HG03432 (cell line): Measurements from ENCODE around the gene SPRR2D.
"Not testable (repeated sequence)": the region's sequence is repeated elsewhere in the genome, so short reads cannot be mapped to it uniquely, and the experiment has no call there.

Source experiments
- ATAC-seq: cut with Tn5 transposase; IDR thresholded peaks from one replicate; pipeline ENCODE4 v1.9.1; 2021; ENCODE audit warnings: mild to moderate bottlenecking, moderate library complexity; ENCODE audit not compliant: unreplicated experiment

Gene SPRR2D

DNA sequence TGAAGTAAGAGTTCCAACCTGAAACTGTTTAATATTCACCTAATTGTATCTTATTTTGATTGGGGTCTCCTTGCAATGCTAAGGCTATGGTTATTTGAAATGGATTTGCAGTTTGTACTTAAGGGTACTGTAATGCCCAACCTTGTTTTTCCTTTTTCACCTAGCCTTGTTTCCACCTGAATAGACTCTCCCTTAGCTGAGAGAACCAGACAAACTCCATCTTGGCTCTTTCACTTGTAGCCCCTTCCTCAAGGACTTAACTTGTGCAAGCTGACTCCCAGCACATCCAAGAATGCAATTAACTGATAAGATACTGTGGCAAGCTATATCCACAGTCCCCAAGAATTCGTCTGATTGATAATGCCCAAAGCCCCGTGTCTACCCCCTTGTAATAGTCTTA, 19.1 kb downstream of the SPRR2D start:
- not testable (repeated sequence) for ATAC-seq

GRCh38 chr1:153011235-153011758, 29.6 kb downstream of the SPRR2D start:
- ATAC-seq, result not testable (repeated sequence)

DNA sequence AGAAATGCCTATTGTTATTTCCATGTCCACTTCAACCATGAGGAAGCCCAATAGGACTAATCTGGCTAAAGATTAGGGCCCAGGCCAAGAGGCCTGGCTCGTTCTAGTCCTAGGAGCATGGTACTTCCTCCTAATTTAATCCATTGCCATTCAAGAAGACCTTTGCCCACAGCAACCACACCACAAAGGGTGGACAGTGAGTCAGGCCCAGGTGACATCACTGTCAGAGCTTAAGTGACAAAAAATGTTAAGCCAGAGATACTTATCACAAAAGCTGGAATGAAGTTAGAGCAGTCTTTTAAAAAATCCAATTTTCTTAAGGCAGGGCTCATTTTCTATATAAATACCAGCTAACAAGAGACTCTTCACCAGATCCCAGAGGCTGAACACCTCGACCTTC, 39.5 kb downstream of the SPRR2D start, which contains the start of gene SPRR3:
Gene SPRR3 (plus strand): TSS at position 368 of the 400 bp plus-strand sequence. CDS start 1,272 bp downstream, outside the sequence.
- ATAC-seq, result no peak

DNA sequence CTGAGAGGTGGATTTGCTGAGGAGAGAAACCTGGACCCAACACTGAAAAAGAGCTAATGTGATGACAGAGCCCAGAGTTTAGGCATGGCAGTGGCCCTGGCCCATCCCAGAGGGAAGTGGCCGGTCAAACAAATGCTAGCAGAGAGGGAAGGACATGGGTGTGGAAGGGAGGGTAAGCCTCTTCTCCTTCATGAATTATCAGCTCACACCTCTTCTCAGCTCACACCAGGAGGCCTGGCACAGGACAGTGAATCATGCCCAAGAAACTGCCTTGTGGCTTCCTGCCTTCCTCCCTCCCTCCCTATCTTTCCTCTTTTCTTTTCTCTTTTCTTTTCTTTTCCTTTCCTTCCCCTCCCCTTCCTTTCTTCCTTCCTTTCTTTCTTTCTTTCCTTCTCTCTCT, 40.6 kb downstream of the SPRR2D start:
- no peak for ATAC-seq

GRCh38 chr1:152999818-153000217, 41.1 kb downstream of the SPRR2D start:
- ATAC-seq, result no peak

GRCh38 chr1:152998476-152998875, 42.4 kb downstream of the SPRR2D start:
- no peak for ATAC-seq

- no peak for ATAC-seq
These were observed 43.0 kb downstream of the SPRR2D start for GRCh38 chr1:152997901-152998300.

- ATAC-seq, result no peak
These were observed 44.1 kb downstream of the SPRR2D start for GRCh38 chr1:152996633-152997400.

DNA sequence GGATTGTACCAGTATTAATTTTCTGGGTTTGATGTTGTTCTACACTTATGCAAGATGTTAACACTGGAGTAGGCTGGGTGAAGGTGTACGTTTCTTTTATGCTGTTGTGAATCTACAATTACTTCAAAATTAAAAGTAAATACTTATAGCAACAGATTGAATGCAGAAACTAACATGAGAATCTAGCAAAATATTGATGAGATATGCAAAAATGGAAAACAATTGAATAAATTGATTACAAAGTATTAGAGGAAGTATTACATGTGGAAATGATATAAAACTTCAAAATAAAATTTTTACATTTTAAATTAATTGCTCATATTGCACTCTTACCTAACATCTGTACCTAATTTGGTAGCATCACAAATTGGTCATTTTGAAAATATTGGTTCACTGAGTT, 45.1 kb downstream of the SPRR2D start:
- ATAC-seq, result no peak

GRCh38 chr1:152993186-152993585, 47.7 kb downstream of the SPRR2D start:
- no peak for ATAC-seq
